ENCODE data around the gene ADARB1.

ADARB1 gene

GRCh38 chr21:45190013-45190412 lies 115.6 kb downstream of the ADARB1 start:
- CTCF ChIA-PET: interaction anchor here (2.6 kb wide), 1 partner anchor 51 kb away, joined by 25 read pairs; no protein-coding TSS in a partner anchor
- H3K36me3 ChIP-seq (ENCODE audit: control insufficient read depth in 2 of 2, insufficient read depth in 1 of 2, low read length in 2 of 2): peaks cover 0 to 28% of the 10 kb centered on the region in 2 experiments; a peak in 1 of 3 replicates

GRCh38 chr21:45192332-45192731 lies 118.0 kb downstream of the ADARB1 start:
- H3K36me3 ChIP-seq (ENCODE audit: control insufficient read depth in 2 of 2, insufficient read depth in 1 of 2, low read length in 2 of 2): peaks cover 0 to 10% of the 10 kb centered on the region in 2 experiments; a peak in 1 of 3 replicates
- no peaks in the 10 kb centered on the region for H3K4me1 ChIP-seq (ENCODE audit: control insufficient read depth, insufficient read depth, low read length)
- H3K4me3 ChIP-seq (ENCODE audit: low read depth, low read length): no peak overlapping the region
- H3K27ac ChIP-seq (ENCODE audit: extremely low read depth, low read depth, low read length): no peak overlapping the region
- ChIA-PET POLR2A (no interaction called here), CTCF (interaction anchor here (0.7 to 1.6 kb wide), 4 partner anchors 10 to 117 kb away, joined by 3 to 5 read pairs (median 4); no protein-coding TSS in a partner anchor)
- H3K9me3 ChIP-seq (ENCODE audit: control insufficient read depth, insufficient read depth, low read depth, low read length): no peaks in the 10 kb centered on the region
- no peak for TF ChIP-seq ZNF776 (tag by site-specific recombination; IDR thresholded peaks at IDR 0.05; ENCODE audit: borderline replicate concordance)
- TF ChIP-seq INSM2 (tag by site-specific recombination; IDR thresholded peaks at IDR 0.05): no peak
- no peak for TF ChIP-seq YY2 (tag by site-specific recombination; IDR thresholded peaks at IDR 0.05)
- no peak for TF ChIP-seq ZNF747 (tag by site-specific recombination; IDR thresholded peaks at IDR 0.05)
- no peak for TF ChIP-seq GLI4 (tag by site-specific recombination; IDR thresholded peaks at IDR 0.05)
- TF ChIP-seq SP2 (tag by site-specific recombination; IDR thresholded peaks at IDR 0.05): no peak
- no peak for TF ChIP-seq ZNF626 (tag by site-specific recombination; IDR thresholded peaks at IDR 0.05)
- no peak for TF ChIP-seq ZBTB11 (tag by site-specific recombination; conservative IDR thresholded peaks at IDR 0.05; ENCODE audit: low read depth)
- no peak for TF ChIP-seq CTCF (tag by site-specific recombination; IDR thresholded peaks at IDR 0.05)
- TF ChIP-seq ZNF521 (tag by site-specific recombination; IDR thresholded peaks at IDR 0.05): no peak
- TF ChIP-seq ZNF610 (tag by site-specific recombination; IDR thresholded peaks at IDR 0.05; ENCODE audit: borderline replicate concordance): no peak

More at GRCh38 chr21:45190013-45190412, 115.6 kb downstream of the ADARB1 start:
- no peaks in the 10 kb centered on the region for H3K9me3 ChIP-seq (ENCODE audit: control insufficient read depth, insufficient read depth, low read depth, low read length)
- no peak overlapping the region for H3K4me3 ChIP-seq (ENCODE audit: low read depth, low read length)
- H3K4me1 ChIP-seq (ENCODE audit: control insufficient read depth, insufficient read depth, low read length): no peaks in the 10 kb centered on the region
- TF ChIP-seq PATZ1 (tag by site-specific recombination; IDR thresholded peaks at IDR 0.05): no peak
- no peak for TF ChIP-seq ZNF398 (tag by site-specific recombination; IDR thresholded peaks at IDR 0.05)
- no peak for TF ChIP-seq ZNF350 (tag by site-specific recombination; IDR thresholded peaks at IDR 0.05)
- TF ChIP-seq GLIS2 (tag by site-specific recombination; IDR thresholded peaks at IDR 0.05): no peak
- TF ChIP-seq SETDB1 (IDR thresholded peaks at IDR 0.05; ENCODE audit: insufficient read length, low read length): peak; percentile 56
- TF ChIP-seq ZNF133 (tag by site-specific recombination; IDR thresholded peaks at IDR 0.05): no peak
- no peak for TF ChIP-seq ZBTB44 (tag by site-specific recombination; IDR thresholded peaks at IDR 0.05)
- no peak for TF ChIP-seq ZNF623 (tag by site-specific recombination; IDR thresholded peaks at IDR 0.05)
- POLR2A ChIA-PET: interaction anchor here (1.4 kb wide), 1 partner anchor 38 kb away, joined by 3 read pairs; no protein-coding TSS in a partner anchor
- no peak overlapping the region for H3K27ac ChIP-seq (ENCODE audit: extremely low read depth, low read depth, low read length)
